K562 (cell line): ENCODE results near the gene SLC16A5. TPM values are rescaled to one million over a fixed set of nuclear protein-coding genes. Genes with fewer than 3 reads are reported as not detected.

Experiments used
- ARHGAP35 ChIP-seq: fragments of 450-650 bp; IDR thresholded peaks from 2 replicates; pipeline ENCODE4 v1.6.1; 2018; ENCODE audit not compliant: partially characterized antibody
- ATF1 ChIP-seq, 2 experiments: fragments of 450-650 bp in 1 of 2; IDR thresholded peaks; 2 replicates each; pipeline ENCODE4 v1.6.1; 2016; ENCODE audit warnings: missing compliant biosample characterization in 1 of 2, missing genetic modification characterization in 1 of 2
- CBFA2T2 ChIP-seq: fragments of 450-650 bp; conservative IDR thresholded peaks from 2 replicates; pipeline ENCODE4 v1.6.1; 2017; ENCODE audit warnings: mild to moderate bottlenecking
- DMBX1 ChIP-seq: fragments of 250-450 bp; sonication (Bioruptor Pico); IDR thresholded peaks from 2 replicates; pipeline ENCODE4 v1.8.0; 2022; ENCODE audit warnings: inconsistent platforms, mild to moderate bottlenecking, moderate library complexity, borderline replicate concordance
- E2F3 ChIP-seq: fragments of 250-450 bp; sonication (Bioruptor Pico); IDR thresholded peaks from 2 replicates; pipeline ENCODE4 v1.4.0; 2020; ENCODE audit warnings: mild to moderate bottlenecking
- EGR1 ChIP-seq: fragments of 450-650 bp; conservative IDR thresholded peaks from 2 replicates; pipeline ENCODE4 v1.6.1; 2017; ENCODE audit warnings: mild to moderate bottlenecking
- EP400 ChIP-seq: fragments of 450-650 bp; IDR thresholded peaks from 2 replicates; pipeline ENCODE4 v1.6.1; 2017; ENCODE audit warnings: antibody characterized with exemption, mild to moderate bottlenecking, moderate library complexity
- GMEB1 ChIP-seq: fragments of 250-450 bp; sonication (Bioruptor Pico); IDR thresholded peaks from 2 replicates; pipeline ENCODE4 v1.4.0; 2020; ENCODE audit warnings: mild to moderate bottlenecking
- ILK ChIP-seq: fragments of 450-650 bp; IDR thresholded peaks from 2 replicates; pipeline ENCODE4 v1.6.1; 2016; ENCODE audit warnings: missing genetic modification characterization, low read depth, mild to moderate bottlenecking, missing compliant biosample characterization, moderate library complexity, borderline replicate concordance
- NBN ChIP-seq: fragments of 450-650 bp; IDR thresholded peaks from 2 replicates; pipeline ENCODE4 v1.6.1; 2016; ENCODE audit warnings: low read depth, mild to moderate bottlenecking
- NFYB ChIP-seq: IDR thresholded peaks from 2 replicates; pipeline ENCODE4 v1.6.1; 2011; ENCODE audit warnings: mild to moderate bottlenecking, moderate library complexity; ENCODE audit not compliant: insufficient read length; ENCODE audit errors: extremely low read depth
- NUFIP1 ChIP-seq: fragments of 450-650 bp; IDR thresholded peaks from 2 replicates; pipeline ENCODE4 v1.6.1; 2018; ENCODE audit not compliant: partially characterized antibody
- POU5F1 ChIP-seq: fragments of 150-350 bp; IDR thresholded peaks from 2 replicates; pipeline ENCODE4 v1.6.1; 2014; ENCODE audit warnings: borderline replicate concordance, low read length, low read depth, mild to moderate bottlenecking; ENCODE audit not compliant: partially characterized antibody
- RBBP5 ChIP-seq: fragments of 200-600 bp; sonication (generic); IDR thresholded peaks from 2 replicates; pipeline ENCODE4 v1.6.1; 2012; ENCODE audit warnings: borderline replicate concordance, mild to moderate bottlenecking, low read length, control low read depth, inconsistent platforms; ENCODE audit not compliant: insufficient read depth, poor library complexity, severe bottlenecking
- RBM25 ChIP-seq: fragments of 200-400 bp; formaldehyde crosslinking; IDR thresholded peaks from 2 replicates; pipeline ENCODE4 v1.6.1; 2018; ENCODE audit warnings: low read length, low read depth, moderate library complexity; ENCODE audit not compliant: severe bottlenecking
- RNF219 ChIP-seq: fragments of 250-450 bp; sonication (Bioruptor Pico); IDR thresholded peaks from 2 replicates; pipeline ENCODE4 v1.5.0; 2022; ENCODE audit warnings: mild to moderate bottlenecking
- SMARCA5 ChIP-seq: fragments of 450-650 bp; IDR thresholded peaks from 2 replicates; pipeline ENCODE4 v1.6.1; 2016
- SMARCB1 ChIP-seq: IDR thresholded peaks from 2 replicates; pipeline ENCODE4 v1.6.1; 2011; ENCODE audit warnings: improper control_type of control experiment, low read depth; ENCODE audit not compliant: insufficient read length
- SMARCC2 ChIP-seq: fragments of 450-650 bp; IDR thresholded peaks from 2 replicates; pipeline ENCODE4 v1.6.1; 2017; ENCODE audit warnings: antibody characterized with exemption, moderate library complexity, mild to moderate bottlenecking, low read depth
- SNRNP70 ChIP-seq: fragments of 200-400 bp; formaldehyde crosslinking; optimal IDR thresholded peaks from 2 replicates; pipeline ENCODE3; 2017; ENCODE audit warnings: low read depth, low read length
- SRSF7 ChIP-seq: fragments of 200-400 bp; formaldehyde crosslinking; optimal IDR thresholded peaks from 2 replicates; pipeline ENCODE3; 2017; ENCODE audit warnings: mild to moderate bottlenecking, low read depth, low read length
- TBP ChIP-seq: optimal IDR thresholded peaks from 2 replicates; pipeline ENCODE3; 2011; ENCODE audit warnings: low read depth, low read length, improper control_type of control experiment
- THRB ChIP-seq: fragments of 450-650 bp; formaldehyde crosslinking; conservative IDR thresholded peaks from 2 replicates; pipeline ENCODE4 v1.4.0; 2022; ENCODE audit warnings: mild to moderate bottlenecking, missing genetic modification characterization
- ZNF121 ChIP-seq: sonication (generic); formaldehyde crosslinking; conservative IDR thresholded peaks from 2 replicates; pipeline ENCODE4 v1.8.0; 2022; ENCODE audit warnings: missing genetic modification reagents
- polyA plus RNA-seq, 8 experiments: library from polyadenylated mRNA; depleted of rRNA in 4 of 8; stranded (reverse) in 5 of 8; unstranded in 3 of 8; fragments of >200 nt; fragmentation: Nextera tagmentation in 2 of 8; fragmentation: Illumina TruSeq in 1 of 8; extraction: Ambion mirVana in 2 of 8; extraction: Trizol in 1 of 8; gene quantifications; 2 replicates each; pipeline versions ENCODE4 v1.2.1 to v1.2.3, GENCODE V29; 2011 to 2014; ENCODE audit warnings: inconsistent platforms in 1 of 8, missing spikeins in 1 of 8
- total RNA-seq, 7 experiments: library from RNA; depleted of rRNA in 6 of 7; stranded (reverse); fragments of >200 nt in 6 of 7; fragmentation: Illumina TruSeq in 2 of 7; extraction: Trizol in 2 of 7; gene quantifications; 2 replicates each; pipeline versions ENCODE4 v1.2.1 to v1.2.3, GENCODE V29; 2011 to 2021; ENCODE audit warnings: low replicate concordance in 1 of 7

The SLC16A5 gene
- total and polyA plus RNA-seq, 9 of the 15 experiments (the other 6 are each of a cell fraction or from before 2014, with no cell fraction given): 0.06 to 2.6 (median 0.91) TPM

DNA sequence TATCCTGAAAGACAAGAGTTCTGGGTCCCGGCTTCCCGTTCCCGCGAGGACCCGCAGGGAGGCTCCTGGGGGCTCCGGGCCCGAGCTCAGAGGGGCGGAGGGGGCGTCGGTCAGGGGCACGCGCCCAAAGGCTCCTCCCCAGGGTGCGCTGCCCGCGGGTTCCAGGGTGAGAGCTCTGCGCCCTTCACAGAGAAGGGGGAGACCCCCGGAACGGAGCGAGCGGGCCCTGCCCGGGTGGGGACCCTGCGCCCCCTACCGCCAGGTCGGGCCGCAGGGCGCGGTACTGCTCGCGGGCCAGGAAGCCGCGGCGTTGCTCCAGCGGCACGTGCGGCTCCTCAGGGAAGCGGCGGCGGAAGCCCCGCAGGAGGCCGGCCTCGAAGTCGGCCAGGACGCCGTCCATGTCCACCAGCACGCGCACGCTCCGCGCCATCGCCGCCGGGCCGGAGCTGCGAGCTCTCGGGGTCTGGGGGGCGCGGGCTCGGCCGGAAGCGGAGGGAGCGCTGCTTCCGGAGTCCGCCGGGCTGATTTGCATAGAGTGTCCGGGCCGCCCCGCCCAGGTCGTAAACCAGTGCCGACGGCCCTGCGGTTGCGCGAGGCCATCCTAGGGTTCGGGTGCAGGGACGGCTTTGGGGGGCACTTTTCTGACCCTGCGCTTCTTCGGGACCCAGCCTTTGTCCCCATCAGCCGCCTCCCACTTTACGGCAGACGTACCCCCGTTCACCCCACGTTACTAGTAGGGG is 43.7 kb downstream of the SLC16A5 start, which contains the start of gene NT5C (continued):
- no peak for TF ChIP-seq ILK (tag)
- TF ChIP-seq THRB (CRISPR knock-in tag): no peak
- peak; percentile 81 for TF ChIP-seq DMBX1 (CRISPR knock-in tag)
- no peak for TF ChIP-seq ARHGAP35
- TF ChIP-seq NBN: no peak
- peak; percentile 79 for TF ChIP-seq E2F3 (CRISPR knock-in tag)
- no peak for TF ChIP-seq SMARCB1
- no peak for TF ChIP-seq ZNF121 (CRISPR knock-in tag)
- TF ChIP-seq SRSF7: no peak
- peak; percentile 29 for TF ChIP-seq RBM25
- TF ChIP-seq SMARCA5: no peak
- TF ChIP-seq TBP: no peak
- no peak for TF ChIP-seq NUFIP1
- TF ChIP-seq RBBP5: peak; percentile 92
- TF ChIP-seq CBFA2T2: no peak
- no peak; the same call in 1 of the 2 replicates for TF ChIP-seq SMARCC2
- no peak for TF ChIP-seq RNF219 (CRISPR knock-in tag)
- peak; percentile 50 for TF ChIP-seq GMEB1
- TF ChIP-seq EP400: peak; percentile 77
- no peak for TF ChIP-seq NFYB
- TF ChIP-seq ATF1 (CRISPR knock-in tag; IDR thresholded peaks at IDR 0.05): no peak
- peak; percentile 68 for TF ChIP-seq ATF1 (tag; IDR thresholded peaks at IDR 0.05)
- TF ChIP-seq EGR1: 0 out of 2 replicates have a peak, but pooled peaks have one; percentile 11
- TF ChIP-seq SNRNP70: no peak
- TF ChIP-seq POU5F1: no peak
